ENCODE results near the gene BCAR1. TPM values are rescaled to one million over a fixed set of nuclear protein-coding genes. Genes with fewer than 3 reads are reported as not detected.

Gene BCAR1
- total and polyA plus RNA-seq, 7 experiments from 2014 or later, result not detected

DNA sequence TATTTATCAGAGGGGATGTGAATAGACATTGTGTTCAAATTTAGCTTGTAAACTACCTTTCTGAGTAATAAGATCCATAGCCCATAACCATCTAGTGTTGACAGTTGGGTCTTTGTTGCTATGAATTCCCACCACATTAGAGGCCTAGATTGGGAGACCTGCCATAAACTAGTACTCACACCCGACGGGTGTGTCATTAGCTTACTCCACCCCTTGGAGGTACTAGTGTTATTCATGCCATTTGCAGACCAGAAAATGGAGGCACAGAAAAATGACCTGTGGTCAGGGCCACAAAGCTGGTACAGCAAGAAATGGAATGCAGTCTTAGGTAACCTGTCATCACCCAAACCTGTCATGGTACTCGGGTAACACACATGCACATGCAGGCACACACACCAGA, 41.3 kb upstream of the BCAR1 start:
- intact Hi-C loops (cut with micrococcal nuclease), result no loop called here
- Histone ChIP-seq H3K27me3 (ENCODE audit: control insufficient read depth in 2 of 2, insufficient read depth in 2 of 2, low read length in 2 of 2) (no peaks in the 10 kb centered on the region), H3K4me3 (ENCODE audit: low read length) (no peak overlapping the region), H3K36me3 (ENCODE audit: control insufficient read depth in 2 of 3, insufficient read depth in 3 of 3, low read length in 3 of 3) (peaks cover 0 to 55% (median 0%) of the 10 kb centered on the region in 3 experiments), H3K9me3 (ENCODE audit: control insufficient read depth in 2 of 3, low read length in 3 of 3) (no peaks in the 10 kb centered on the region), H3K27ac (ENCODE audit: low read depth, low read length) (no peak overlapping the region), H3K4me1 (ENCODE audit: control insufficient read depth in 2 of 2, insufficient read depth in 2 of 2, low read length in 2 of 2) (peaks cover 11 to 18% of the 10 kb centered on the region in 2 donors)
- no peak overlapping the region for H3K4me3 Mint-ChIP-seq
- ATAC-seq (no peak), DNase-seq (no peak)
- POLR2A ChIA-PET, result no interaction called here
- H3K27ac Mint-ChIP-seq, result no peak overlapping the region
- peaks cover 0 to 4% (median 0%) of the 10 kb centered on the region in 11 donors for H3K9me3 Mint-ChIP-seq
- H3K4me1 Mint-ChIP-seq, result peaks cover 13 to 22% (median 16%) of the 10 kb centered on the region in 7 donors
- peaks cover 9 to 71% (median 53%) of the 10 kb centered on the region in 5 donors for H3K36me3 Mint-ChIP-seq
- CTCF ChIA-PET, result no interaction called here
- H3K27me3 Mint-ChIP-seq, result peaks cover 4 to 17% (median 14%) of the 10 kb centered on the region in 5 donors

DNA sequence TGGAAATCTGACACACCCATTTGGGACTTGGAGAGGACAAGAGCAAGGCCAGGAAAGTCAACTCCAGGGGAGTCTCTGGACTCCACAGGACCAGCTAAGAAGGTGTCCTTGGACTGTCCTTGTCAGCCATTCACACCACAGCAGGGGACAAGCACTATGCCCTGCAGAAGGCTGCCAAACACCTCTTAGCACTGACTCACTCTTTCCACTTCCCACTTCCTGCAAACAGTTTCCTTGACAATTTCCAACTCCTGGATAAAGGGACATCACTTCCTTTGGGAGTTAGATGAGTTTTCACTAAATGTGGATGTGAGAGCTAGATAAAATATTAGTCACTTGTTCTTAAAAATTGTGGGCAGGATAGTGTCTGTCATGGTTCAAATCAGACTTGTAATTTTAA, 37.8 kb upstream of the BCAR1 start:
- H3K36me3 Mint-ChIP-seq, result peaks cover 9 to 54% (median 43%) of the 10 kb centered on the region in 5 donors
- H3K27ac Mint-ChIP-seq, result no peak overlapping the region
- ATAC-seq (no peak), DNase-seq (no peak)
- Histone ChIP-seq H3K36me3 (ENCODE audit: control insufficient read depth in 2 of 3, insufficient read depth in 3 of 3, low read length in 3 of 3) (peaks cover 0 to 29% (median 0%) of the 10 kb centered on the region in 3 experiments), H3K9me3 (ENCODE audit: control insufficient read depth in 2 of 3, low read length in 3 of 3) (no peaks in the 10 kb centered on the region), H3K4me1 (ENCODE audit: control insufficient read depth in 2 of 2, insufficient read depth in 2 of 2, low read length in 2 of 2) (peaks cover 11 to 18% of the 10 kb centered on the region in 2 donors), H3K4me3 (ENCODE audit: low read length) (no peak overlapping the region), H3K27ac (ENCODE audit: low read depth, low read length) (no peak overlapping the region), H3K27me3 (ENCODE audit: control insufficient read depth in 2 of 2, insufficient read depth in 2 of 2, low read length in 2 of 2) (no peaks in the 10 kb centered on the region)
- peaks cover 0 to 4% (median 0%) of the 10 kb centered on the region in 11 donors for H3K9me3 Mint-ChIP-seq
- peaks cover 16 to 22% (median 19%) of the 10 kb centered on the region in 7 donors for H3K4me1 Mint-ChIP-seq
- peaks cover 7 to 26% (median 20%) of the 10 kb centered on the region in 5 donors for H3K27me3 Mint-ChIP-seq
- POLR2A ChIA-PET, result interaction anchor here (0.5 to 0.6 kb wide), 2 partner anchors 11 to 1899 kb away, joined by 4 to 5 read pairs; no protein-coding TSS in a partner anchor
- intact Hi-C loops (cut with micrococcal nuclease), result no loop called here
- CTCF ChIA-PET, result no interaction called here
- H3K4me3 Mint-ChIP-seq, result peak overlapping the region in 9 of 10 donors; percentile 33 to 82 (median 57)

DNA sequence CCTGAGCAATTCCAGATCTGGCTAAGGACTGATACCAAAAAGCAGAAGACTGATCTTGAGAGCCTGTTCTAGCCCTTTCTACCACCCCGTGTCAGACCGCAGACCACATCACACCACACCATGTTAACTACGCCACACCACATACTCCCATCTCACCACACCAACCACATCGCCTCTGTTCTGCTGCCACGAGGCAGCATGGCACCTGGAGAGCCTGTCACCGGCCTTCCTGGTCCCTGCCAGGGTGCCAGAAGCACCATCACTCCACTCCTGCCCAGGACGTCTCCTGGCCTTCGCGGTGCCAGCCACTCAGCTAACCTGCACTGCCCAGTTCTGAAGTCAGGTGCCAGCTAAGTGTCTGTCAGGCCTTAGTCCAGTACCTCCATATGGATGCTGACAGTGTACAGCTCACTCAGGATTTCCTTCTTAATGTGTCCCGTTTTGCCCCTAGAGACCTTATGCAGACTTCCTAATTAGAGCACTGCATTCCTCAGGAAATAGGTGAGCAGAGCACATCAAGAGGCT, 37.2 kb upstream of the BCAR1 start:
- ChIA-PET POLR2A (no interaction called here), CTCF (no interaction called here)
- Histone ChIP-seq H3K27me3 (ENCODE audit: control insufficient read depth in 2 of 2, insufficient read depth in 2 of 2, low read length in 2 of 2) (no peaks in the 10 kb centered on the region), H3K36me3 (ENCODE audit: control insufficient read depth in 2 of 3, insufficient read depth in 3 of 3, low read length in 3 of 3) (peaks cover 0 to 24% (median 0%) of the 10 kb centered on the region in 3 experiments), H3K27ac (ENCODE audit: low read depth, low read length) (no peak overlapping the region), H3K4me3 (ENCODE audit: low read length) (no peak overlapping the region), H3K9me3 (ENCODE audit: control insufficient read depth in 2 of 3, low read length in 3 of 3) (no peaks in the 10 kb centered on the region), H3K4me1 (ENCODE audit: control insufficient read depth in 2 of 2, insufficient read depth in 2 of 2, low read length in 2 of 2) (peaks cover 11 to 18% of the 10 kb centered on the region in 2 donors)
- H3K4me3 Mint-ChIP-seq, result peak overlapping the region; percentile 33 to 82 (median 60)
- H3K4me1 Mint-ChIP-seq, result peaks cover 16 to 22% (median 19%) of the 10 kb centered on the region in 7 donors
- peaks cover 7 to 26% (median 15%) of the 10 kb centered on the region in 5 donors for H3K27me3 Mint-ChIP-seq
- H3K36me3 Mint-ChIP-seq, result peaks cover 5 to 49% (median 37%) of the 10 kb centered on the region in 5 donors
- H3K27ac Mint-ChIP-seq, result peak overlapping the region; percentile 29 to 86 (median 67)
- ATAC-seq (peak; percentile 93), DNase-seq (peak; percentile 21 to 78 (median 72))
- intact Hi-C loops (cut with micrococcal nuclease), result no loop called here
- H3K9me3 Mint-ChIP-seq, result peaks cover 0 to 4% (median 0%) of the 10 kb centered on the region in 11 donors

DNA sequence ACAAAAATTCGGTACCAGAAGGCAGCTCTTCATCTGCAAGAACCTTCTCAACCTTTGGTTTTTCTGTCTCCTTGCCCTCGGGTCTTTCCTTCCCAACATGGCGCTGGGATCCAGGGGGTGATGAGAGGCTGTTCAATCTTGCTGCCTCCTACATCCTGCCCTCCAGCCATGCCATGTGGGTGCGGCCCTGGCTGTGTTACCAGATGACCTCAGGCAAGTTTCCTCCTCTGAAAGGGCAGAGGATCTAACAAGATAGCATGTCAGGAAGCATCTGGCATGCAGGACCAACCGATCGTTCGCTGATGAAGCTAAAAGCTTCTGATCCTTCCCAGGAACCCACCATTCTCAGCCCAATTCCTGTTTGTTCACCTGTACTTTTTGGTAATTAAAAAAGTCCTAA, 36.8 kb upstream of the BCAR1 start:
- Mint-ChIP-seq H3K27ac (peak overlapping the region in 6 of 9 donors; percentile 29 to 86 (median 68)), H3K36me3 (peaks cover 5 to 45% (median 34%) of the 10 kb centered on the region in 5 donors), H3K4me1 (peaks cover 16 to 22% (median 19%) of the 10 kb centered on the region in 7 donors), H3K4me3 (peak overlapping the region; percentile 33 to 82 (median 60)), H3K27me3 (peaks cover 7 to 26% (median 15%) of the 10 kb centered on the region in 5 donors), H3K9me3 (peaks cover 0 to 4% (median 0%) of the 10 kb centered on the region in 11 donors)
- DNase-seq (no peak), ATAC-seq (no peak)
- no peak overlapping the region for H3K27ac ChIP-seq (ENCODE audit: low read depth, low read length)
- H3K36me3 ChIP-seq (ENCODE audit: control insufficient read depth in 2 of 3, insufficient read depth in 3 of 3, low read length in 3 of 3), result peaks cover 0 to 19% (median 0%) of the 10 kb centered on the region in 3 experiments
- CTCF ChIA-PET, result no interaction called here
- POLR2A ChIA-PET, result no interaction called here
- no peaks in the 10 kb centered on the region for H3K27me3 ChIP-seq (ENCODE audit: control insufficient read depth in 2 of 2, insufficient read depth in 2 of 2, low read length in 2 of 2)
- no peaks in the 10 kb centered on the region for H3K9me3 ChIP-seq (ENCODE audit: control insufficient read depth in 2 of 3, low read length in 3 of 3)
- intact Hi-C loops (cut with micrococcal nuclease), result no loop called here
- H3K4me1 ChIP-seq (ENCODE audit: control insufficient read depth in 2 of 2, insufficient read depth in 2 of 2, low read length in 2 of 2), result peaks cover 11 to 18% of the 10 kb centered on the region in 2 donors
- no peak overlapping the region for H3K4me3 ChIP-seq (ENCODE audit: low read length)

DNA sequence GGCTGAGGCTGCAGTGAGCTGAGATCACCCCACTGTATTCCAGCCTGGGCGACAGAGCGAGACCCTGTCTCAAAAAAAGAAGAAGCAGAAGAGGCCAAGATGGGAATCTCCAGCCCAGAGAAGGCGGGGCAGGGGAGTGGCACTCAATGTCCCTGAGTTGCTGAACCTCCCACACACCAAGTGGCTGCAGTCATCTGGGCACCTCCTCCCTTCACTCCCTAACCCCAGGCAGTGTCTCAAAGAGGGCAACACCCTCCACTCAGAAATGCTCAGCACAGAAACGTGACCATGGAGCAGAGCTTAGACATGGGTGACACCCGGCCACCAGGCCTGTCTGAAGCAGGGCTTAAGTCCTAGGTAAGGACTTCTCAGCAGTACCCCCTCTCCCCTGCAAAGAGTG, 36.3 kb upstream of the BCAR1 start:
- no peak overlapping the region for H3K27ac ChIP-seq (ENCODE audit: low read depth, low read length)
- no peaks in the 10 kb centered on the region for H3K27me3 ChIP-seq (ENCODE audit: control insufficient read depth in 2 of 2, insufficient read depth in 2 of 2, low read length in 2 of 2)
- H3K36me3 ChIP-seq (ENCODE audit: control insufficient read depth in 2 of 3, insufficient read depth in 3 of 3, low read length in 3 of 3), result peaks cover 0 to 16% (median 0%) of the 10 kb centered on the region in 3 experiments
- DNase-seq, result no peak
- H3K4me1 ChIP-seq (ENCODE audit: control insufficient read depth in 2 of 2, insufficient read depth in 2 of 2, low read length in 2 of 2), result peaks cover 11 to 18% of the 10 kb centered on the region in 2 donors
- ChIA-PET POLR2A (no interaction called here), CTCF (no interaction called here)
- ATAC-seq, result no peak
- intact Hi-C loops (cut with micrococcal nuclease), result no loop called here
- H3K4me3 ChIP-seq (ENCODE audit: low read length), result no peak overlapping the region
- peaks cover 7 to 26% (median 15%) of the 10 kb centered on the region in 5 donors for H3K27me3 Mint-ChIP-seq
- peaks cover 5 to 41% (median 29%) of the 10 kb centered on the region in 5 donors for H3K36me3 Mint-ChIP-seq
- H3K4me3 Mint-ChIP-seq, result peak overlapping the region in 2 of 10 donors; percentile 17 to 26
- no peak overlapping the region for H3K27ac Mint-ChIP-seq
- H3K4me1 Mint-ChIP-seq, result peaks cover 16 to 22% (median 19%) of the 10 kb centered on the region in 7 donors
- no peaks in the 10 kb centered on the region for H3K9me3 ChIP-seq (ENCODE audit: control insufficient read depth in 2 of 3, low read length in 3 of 3)
- peaks cover 0 to 4% (median 0%) of the 10 kb centered on the region in 11 donors for H3K9me3 Mint-ChIP-seq

DNA sequence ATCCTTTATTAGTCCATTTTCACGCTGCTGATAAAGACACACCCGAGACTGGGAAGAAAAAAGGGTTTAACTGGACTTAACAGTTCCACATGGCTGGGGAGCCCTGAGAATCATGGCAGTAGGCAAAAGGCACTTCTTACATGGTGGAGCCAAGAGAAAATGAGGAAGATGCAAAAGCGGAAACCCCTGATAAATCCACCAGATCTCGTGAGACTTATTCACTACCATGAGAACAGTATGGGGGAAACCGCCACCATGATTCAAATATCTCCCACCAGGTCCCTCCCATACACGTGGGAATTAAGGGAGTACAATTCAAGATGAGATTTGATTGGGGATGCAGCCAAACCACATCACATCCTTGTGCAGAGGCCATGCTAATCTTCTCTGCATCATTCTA, 35.0 kb upstream of the BCAR1 start:
- intact Hi-C loops (cut with micrococcal nuclease), result no loop called here

More for the DNA sequence above, 35.0 kb upstream of the BCAR1 start:
- Mint-ChIP-seq H3K36me3 (peaks cover 4 to 36% (median 16%) of the 10 kb centered on the region in 5 donors), H3K4me3 (no peak overlapping the region), H3K9me3 (peaks cover 0 to 4% (median 0%) of the 10 kb centered on the region in 11 donors), H3K27me3 (peaks cover 7 to 30% (median 18%) of the 10 kb centered on the region in 5 donors), H3K27ac (no peak overlapping the region), H3K4me1 (peaks cover 16 to 21% (median 19%) of the 10 kb centered on the region in 7 donors)
- no peaks in the 10 kb centered on the region for H3K9me3 ChIP-seq (ENCODE audit: control insufficient read depth in 2 of 3, low read length in 3 of 3)
- H3K27me3 ChIP-seq (ENCODE audit: control insufficient read depth in 2 of 2, insufficient read depth in 2 of 2, low read length in 2 of 2), result no peaks in the 10 kb centered on the region
- DNase-seq (no peak), ATAC-seq (no peak)
- POLR2A ChIA-PET, result no interaction called here
- CTCF ChIA-PET, result no interaction called here
- no peak overlapping the region for H3K4me3 ChIP-seq (ENCODE audit: low read length)
- H3K4me1 ChIP-seq (ENCODE audit: control insufficient read depth in 2 of 2, insufficient read depth in 2 of 2, low read length in 2 of 2), result peaks cover 11 to 18% of the 10 kb centered on the region in 2 donors
- no peak overlapping the region for H3K27ac ChIP-seq (ENCODE audit: low read depth, low read length)
- peaks cover 0 to 3% (median 0%) of the 10 kb centered on the region in 3 experiments for H3K36me3 ChIP-seq (ENCODE audit: control insufficient read depth in 2 of 3, insufficient read depth in 3 of 3, low read length in 3 of 3)
